DMS79 treated with DMSO at 0.1 percent for 48 hours (cell line): ENCODE data around the gene VARS2.
"Not testable (repeated sequence)": the region's sequence is repeated elsewhere in the genome, so short reads cannot be mapped to it uniquely, and the experiment has no call there.

Experiments
- DNase-seq: peaks from one replicate; lab custom pipeline; 2025; lab: John Stamatoyannopoulos, UW

Gene VARS2

GRCh38 chr6:30962716-30963115, 48.7 kb downstream of the VARS2 start:
- DNase-seq: no peak

- no peak for DNase-seq
Measured at GRCh38 chr6:30963641-30964040, 49.6 kb downstream of the VARS2 start.

GRCh38 chr6:30964075-30964474, 50.0 kb downstream of the VARS2 start:
- DNase-seq: no peak

- no peak for DNase-seq
Measured at GRCh38 chr6:30965140-30965601, 51.1 kb downstream of the VARS2 start.

GRCh38 chr6:30966154-30966553, 52.1 kb downstream of the VARS2 start:
- no peak for DNase-seq

GRCh38 chr6:30969171-30969570, 55.1 kb downstream of the VARS2 start:
- not testable (repeated sequence) for DNase-seq

GRCh38 chr6:30970946-30971345, 56.9 kb downstream of the VARS2 start:
- no peak for DNase-seq

- DNase-seq: no peak
Measured at GRCh38 chr6:30972816-30973215, 58.8 kb downstream of the VARS2 start.

GRCh38 chr6:30974490-30975252, 60.6 kb downstream of the VARS2 start:
- DNase-seq: no peak
